DOHH2 (cell line): ENCODE data around the gene AKAP10.

ENCODE experiments used
- H3F3A ChIP-seq: fragments of 200-600 bp; sonication (generic), shearing (Covaris generic); 2 replicates; pipeline ENCODE4 v1.6.0; 2016; ENCODE audit warnings: antibody characterized with exemption, mild to moderate bottlenecking; ENCODE audit not compliant: control insufficient read depth, insufficient read depth
- H3K27ac ChIP-seq: fragments of 200-600 bp; sonication (generic); 2 replicates; pipeline ENCODE4 v1.5.1; 2014; ENCODE audit warnings: low read depth, mild to moderate bottlenecking, low read length, moderate library complexity
- H3K27me3 ChIP-seq: fragments of 200-600 bp; sonication (generic); 2 replicates; pipeline ENCODE4 v1.6.1; 2014; ENCODE audit warnings: mild to moderate bottlenecking, low read length, mixed read lengths; ENCODE audit not compliant: control insufficient read depth
- H3K36me3 ChIP-seq: fragments of 200-600 bp; sonication (generic); 2 replicates; pipeline ENCODE4 v1.6.1; 2014; ENCODE audit warnings: mild to moderate bottlenecking, low read length, moderate library complexity, mixed read lengths; ENCODE audit not compliant: control insufficient read depth
- H3K4me1 ChIP-seq: fragments of 200-600 bp; sonication (generic); 2 replicates; pipeline ENCODE4 v1.6.1; 2014; ENCODE audit warnings: mild to moderate bottlenecking, low read length, mixed read lengths; ENCODE audit not compliant: control insufficient read depth
- H3K4me2 ChIP-seq: fragments of 200-600 bp; sonication (generic); 2 replicates; pipeline ENCODE4 v1.6.0; 2014; ENCODE audit warnings: mild to moderate bottlenecking, low read length, moderate library complexity
- H3K4me3 ChIP-seq: fragments of 200-600 bp; sonication (generic); 2 replicates; pipeline ENCODE4 v1.5.1; 2014; ENCODE audit warnings: mild to moderate bottlenecking, low read length, mixed read lengths
- H3K79me2 ChIP-seq: fragments of 200-600 bp; sonication (generic); 2 replicates; pipeline ENCODE4 v1.6.1; 2014; ENCODE audit warnings: mild to moderate bottlenecking, low read length, mixed read lengths; ENCODE audit not compliant: control insufficient read depth
- H3K9me2 ChIP-seq: fragments of 200-600 bp; sonication (generic); replicated peaks from 2 replicates; pipeline ENCODE4 v1.6.1; 2014; ENCODE audit warnings: mild to moderate bottlenecking, low read length, mixed read lengths; ENCODE audit not compliant: control insufficient read depth
- H3K9me3 ChIP-seq: fragments of 200-600 bp; sonication (generic); 2 replicates; pipeline ENCODE4 v1.6.1; 2014; ENCODE audit warnings: antibody characterized with exemption, low read length, mixed read lengths; ENCODE audit not compliant: control insufficient read depth, insufficient read depth
- H4K20me1 ChIP-seq: fragments of 200-600 bp; sonication (generic); 2 replicates; pipeline ENCODE4 v1.6.0; 2014; ENCODE audit warnings: low read depth, mild to moderate bottlenecking, antibody characterized with exemption, low read length, moderate library complexity; ENCODE audit not compliant: control insufficient read depth, insufficient read depth
- EZH2phosphoT487 ChIP-seq: fragments of 200-600 bp; sonication (generic); IDR thresholded peaks from 2 replicates; pipeline ENCODE4 v1.6.1; 2017; ENCODE audit warnings: borderline replicate concordance, mild to moderate bottlenecking, antibody characterized with exemption, low read length, moderate library complexity, mixed read lengths
- TF ChIP-seq, protein P1 (sequence below): fragments of 200-600 bp; sonication (generic); IDR thresholded peaks from one replicate; pipeline ENCODE4 v1.5.1; 2014; ENCODE audit warnings: antibody characterized with exemption, mild to moderate bottlenecking, low read depth, low read length; ENCODE audit not compliant: poor library complexity, severe bottlenecking

Gene AKAP10

DNA sequence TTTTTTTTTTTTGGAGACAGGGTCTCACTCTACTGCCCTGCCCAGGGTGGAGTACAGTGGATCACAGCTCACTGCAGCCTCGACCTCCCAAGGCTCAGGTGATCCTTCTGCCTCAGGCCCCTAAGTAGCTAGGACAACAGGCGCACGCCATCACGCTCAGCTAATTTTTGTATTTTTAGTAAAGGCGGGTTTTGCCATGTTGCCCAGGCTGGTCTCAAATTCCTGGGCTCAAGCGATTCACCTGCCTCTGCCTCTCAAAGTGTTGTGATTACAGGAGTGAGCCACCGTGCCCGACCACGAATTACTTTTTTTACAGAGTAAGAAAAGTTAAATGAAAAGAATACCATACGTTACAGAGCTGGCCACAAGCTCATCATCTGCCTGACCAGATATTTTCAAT is 38.9 kb downstream of the AKAP10 start:
- no peak overlapping the region for H3K4me3 ChIP-seq
- peaks cover 28% of the 10 kb centered on the region for H3K79me2 ChIP-seq
- no peaks in the 10 kb centered on the region for H3K27me3 ChIP-seq
- no peaks in the 10 kb centered on the region for H3K9me2 ChIP-seq
- H4K20me1 ChIP-seq: 0 out of 2 replicates have a peak, but pooled peaks cover 3% of the 10 kb centered on the region
- no peak for TF ChIP-seq EZH2phosphoT487
- TF ChIP-seq, protein P1, sequence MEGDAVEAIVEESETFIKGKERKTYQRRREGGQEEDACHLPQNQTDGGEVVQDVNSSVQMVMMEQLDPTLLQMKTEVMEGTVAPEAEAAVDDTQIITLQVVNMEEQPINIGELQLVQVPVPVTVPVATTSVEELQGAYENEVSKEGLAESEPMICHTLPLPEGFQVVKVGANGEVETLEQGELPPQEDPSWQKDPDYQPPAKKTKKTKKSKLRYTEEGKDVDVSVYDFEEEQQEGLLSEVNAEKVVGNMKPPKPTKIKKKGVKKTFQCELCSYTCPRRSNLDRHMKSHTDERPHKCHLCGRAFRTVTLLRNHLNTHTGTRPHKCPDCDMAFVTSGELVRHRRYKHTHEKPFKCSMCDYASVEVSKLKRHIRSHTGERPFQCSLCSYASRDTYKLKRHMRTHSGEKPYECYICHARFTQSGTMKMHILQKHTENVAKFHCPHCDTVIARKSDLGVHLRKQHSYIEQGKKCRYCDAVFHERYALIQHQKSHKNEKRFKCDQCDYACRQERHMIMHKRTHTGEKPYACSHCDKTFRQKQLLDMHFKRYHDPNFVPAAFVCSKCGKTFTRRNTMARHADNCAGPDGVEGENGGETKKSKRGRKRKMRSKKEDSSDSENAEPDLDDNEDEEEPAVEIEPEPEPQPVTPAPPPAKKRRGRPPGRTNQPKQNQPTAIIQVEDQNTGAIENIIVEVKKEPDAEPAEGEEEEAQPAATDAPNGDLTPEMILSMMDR: no peak
- peaks cover 3% of the 10 kb centered on the region for H3K4me1 ChIP-seq
- H3F3A ChIP-seq: no peaks in the 10 kb centered on the region
- H3K36me3 ChIP-seq: peaks cover 82% of the 10 kb centered on the region
- no peak overlapping the region for H3K27ac ChIP-seq
- no peak overlapping the region for H3K4me2 ChIP-seq
- H3K9me3 ChIP-seq: no peaks in the 10 kb centered on the region

DNA sequence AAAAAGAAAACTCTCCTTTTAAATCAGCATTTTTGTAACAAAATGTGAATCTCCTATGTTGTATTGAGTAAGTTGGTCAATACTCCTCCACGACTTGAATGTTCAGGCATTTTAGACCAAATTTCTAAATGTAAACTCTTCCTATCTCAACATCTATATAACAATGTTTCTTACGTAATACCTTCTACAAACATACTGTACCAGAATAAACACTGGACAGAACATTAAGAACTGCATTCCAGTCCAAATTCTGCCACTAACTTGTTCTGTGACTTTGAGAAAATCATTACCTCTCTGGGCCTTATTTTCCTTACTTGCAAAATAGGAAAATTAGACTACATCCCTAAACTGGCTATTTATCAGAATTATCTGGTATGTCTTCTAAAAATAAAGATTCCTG is 40.1 kb downstream of the AKAP10 start:
- Histone ChIP-seq H3K27me3 (no peaks in the 10 kb centered on the region), H3K4me2 (no peak overlapping the region), H3K4me3 (no peak overlapping the region), H3K79me2 (peaks cover 16% of the 10 kb centered on the region), H3K27ac (no peak overlapping the region), H3F3A (no peaks in the 10 kb centered on the region), H4K20me1 (no peaks in the 10 kb centered on the region), H3K9me3 (no peaks in the 10 kb centered on the region), H3K4me1 (peaks cover 3% of the 10 kb centered on the region; the same call in 1 of the 2 replicates), H3K36me3 (peaks cover 78% of the 10 kb centered on the region), H3K9me2 (no peaks in the 10 kb centered on the region)
- TF ChIP-seq, protein P1: no peak
- no peak for TF ChIP-seq EZH2phosphoT487

DNA sequence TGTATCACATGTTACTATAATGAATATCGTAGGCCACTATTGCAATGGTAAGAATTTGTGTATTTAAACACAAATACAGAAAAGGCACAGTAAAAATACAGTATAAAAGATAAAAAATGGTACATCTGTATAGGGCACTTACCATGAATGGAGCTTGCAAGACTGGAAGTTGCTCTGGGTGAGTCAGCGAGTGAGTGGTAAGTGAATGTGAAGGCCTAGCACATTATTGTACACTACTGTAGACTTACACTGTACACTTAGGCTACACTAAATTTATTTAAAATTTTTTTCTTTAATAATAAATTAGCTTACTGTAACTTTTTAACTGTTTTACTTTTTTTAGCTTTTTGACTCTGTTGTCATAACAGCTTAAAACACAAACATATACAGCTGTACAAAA is 42.5 kb downstream of the AKAP10 start:
- Histone ChIP-seq H3K9me2 (no peaks in the 10 kb centered on the region), H3K4me2 (no peak overlapping the region), H3K9me3 (no peaks in the 10 kb centered on the region), H4K20me1 (no peaks in the 10 kb centered on the region), H3K4me3 (no peak overlapping the region), H3K4me1 (no peaks in the 10 kb centered on the region), H3K79me2 (peaks cover under 1% of the 10 kb centered on the region; the same call in 1 of the 2 replicates), H3K27me3 (no peaks in the 10 kb centered on the region), H3K27ac (no peak overlapping the region), H3F3A (no peaks in the 10 kb centered on the region), H3K36me3 (peaks cover 72% of the 10 kb centered on the region)
- TF ChIP-seq, protein P1: no peak
- TF ChIP-seq EZH2phosphoT487: no peak

DNA sequence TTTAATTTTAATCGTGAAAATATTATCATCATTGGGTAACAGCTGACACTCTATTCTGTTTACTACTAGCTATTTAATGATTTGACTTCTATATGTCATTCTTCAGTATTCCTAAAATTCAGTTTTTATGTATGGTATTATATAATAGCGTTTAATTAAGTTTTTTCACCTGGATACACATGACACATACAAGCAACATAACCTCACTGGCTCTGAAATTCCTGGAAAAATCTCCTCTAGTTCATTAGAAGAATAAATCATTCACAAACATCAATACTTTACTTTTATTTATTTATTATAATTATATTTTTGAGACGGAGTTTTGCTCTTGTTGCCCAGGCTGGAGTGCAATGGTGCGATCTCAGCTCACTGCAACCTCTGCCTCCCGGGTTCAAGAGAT is 44.0 kb downstream of the AKAP10 start:
- TF ChIP-seq, protein P1: no peak
- TF ChIP-seq EZH2phosphoT487: no peak
- Histone ChIP-seq H4K20me1 (no peaks in the 10 kb centered on the region), H3K27me3 (no peaks in the 10 kb centered on the region), H3K4me1 (no peaks in the 10 kb centered on the region), H3F3A (no peaks in the 10 kb centered on the region), H3K9me3 (no peaks in the 10 kb centered on the region), H3K36me3 (peaks cover 72% of the 10 kb centered on the region), H3K4me3 (no peak overlapping the region), H3K79me2 (no peaks in the 10 kb centered on the region), H3K9me2 (no peaks in the 10 kb centered on the region), H3K4me2 (no peak overlapping the region), H3K27ac (no peak overlapping the region)
